ENCODE measurements around the gene KIAA1328.

The KIAA1328 gene

DNA sequence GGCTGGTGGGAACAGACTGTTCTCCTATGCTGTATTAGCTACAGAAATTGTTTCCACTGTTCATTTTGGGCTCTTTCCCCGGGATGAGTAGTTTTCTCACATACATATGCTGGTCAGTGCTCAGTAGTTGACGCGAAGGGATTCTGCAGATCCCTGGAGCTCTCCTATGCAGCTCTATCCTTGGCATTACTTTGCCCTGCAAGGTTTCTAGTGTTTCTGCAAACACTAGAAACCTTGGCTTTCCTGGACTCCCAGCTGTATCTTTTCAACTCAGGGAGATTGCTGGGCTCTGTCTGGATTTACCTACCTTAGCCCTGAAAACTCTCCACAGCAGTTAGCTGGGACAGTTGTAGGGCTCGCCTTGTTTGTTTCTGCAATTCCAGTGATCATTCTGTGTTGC, 10.9 kb downstream of the KIAA1328 start:
- Histone ChIP-seq H3K36me3 (ENCODE audit: control insufficient read depth in 1 of 2, insufficient read depth in 2 of 2, low read length in 2 of 2) (no peaks in the 10 kb centered on the region), H3K27ac (ENCODE audit: low read depth, low read length) (no peak overlapping the region), H3K9me3 (ENCODE audit: control insufficient read depth in 1 of 2, low read length in 2 of 2) (no peaks in the 10 kb centered on the region), H3K9ac (ENCODE audit: low read depth in 1 of 2, low read length in 2 of 2) (no peak overlapping the region), H3K27me3 (ENCODE audit: control insufficient read depth in 1 of 2, insufficient read depth in 2 of 2, low read length in 2 of 2) (no peaks in the 10 kb centered on the region), H3K4me3 (ENCODE audit: low read depth in 1 of 2, low read length in 2 of 2) (no peak overlapping the region), H3K4me1 (ENCODE audit: control insufficient read depth in 1 of 2, insufficient read depth in 2 of 2, low read length in 2 of 2) (peaks cover 0 to 4% of the 10 kb centered on the region in 2 donors)

DNA sequence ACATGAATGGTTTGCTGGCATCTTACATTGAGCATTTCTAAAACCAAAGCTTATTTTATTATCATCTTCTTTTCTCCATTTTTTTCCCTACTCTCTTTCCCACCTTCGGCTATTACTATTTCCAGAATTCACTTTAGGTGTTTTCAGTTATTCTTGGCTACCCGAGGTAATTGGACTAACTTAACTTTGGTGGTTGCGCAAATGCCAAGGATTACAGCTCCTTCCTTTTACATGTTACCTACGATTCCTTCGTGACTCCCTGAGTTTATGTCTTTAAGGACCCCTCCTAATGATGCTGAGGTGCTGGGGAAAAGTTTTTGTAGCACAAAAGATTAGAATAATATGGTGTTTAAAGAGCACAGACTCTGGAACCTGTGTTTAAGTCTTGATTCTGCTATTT, 14.3 kb downstream of the KIAA1328 start:
- peaks cover 0 to 4% of the 10 kb centered on the region in 2 donors for H3K4me1 ChIP-seq (ENCODE audit: control insufficient read depth in 1 of 2, insufficient read depth in 2 of 2, low read length in 2 of 2)
- no peak overlapping the region for H3K27ac ChIP-seq (ENCODE audit: low read depth, low read length)
- no peaks in the 10 kb centered on the region for H3K9me3 ChIP-seq (ENCODE audit: control insufficient read depth in 1 of 2, low read length in 2 of 2)
- H3K36me3 ChIP-seq (ENCODE audit: control insufficient read depth in 1 of 2, insufficient read depth in 2 of 2, low read length in 2 of 2), result no peaks in the 10 kb centered on the region
- no peak overlapping the region for H3K4me3 ChIP-seq (ENCODE audit: low read depth in 1 of 2, low read length in 2 of 2)
- no peak overlapping the region for H3K9ac ChIP-seq (ENCODE audit: low read depth in 1 of 2, low read length in 2 of 2)
- no peaks in the 10 kb centered on the region for H3K27me3 ChIP-seq (ENCODE audit: control insufficient read depth in 1 of 2, insufficient read depth in 2 of 2, low read length in 2 of 2)

DNA sequence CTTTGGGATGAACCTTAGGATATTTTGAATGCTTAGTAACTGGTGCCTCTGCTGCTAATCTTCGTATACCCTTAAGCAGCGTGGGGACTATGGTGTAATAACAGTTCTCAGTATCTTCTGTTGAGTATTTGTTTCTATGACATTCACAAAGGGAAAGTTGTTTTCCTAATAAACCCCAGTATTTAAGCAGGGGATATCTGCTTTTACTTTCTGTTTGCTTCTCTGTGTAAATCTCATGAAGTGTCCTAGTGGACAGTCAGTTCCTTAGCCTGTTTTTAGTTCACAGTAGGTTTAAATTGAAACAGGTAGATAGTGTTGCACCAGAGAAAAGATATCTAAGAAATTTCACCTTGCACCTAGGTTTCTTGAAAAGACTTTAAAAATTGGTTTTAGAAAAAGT, 14.9 kb downstream of the KIAA1328 start:
- no peak overlapping the region for H3K9ac ChIP-seq (ENCODE audit: low read depth in 1 of 2, low read length in 2 of 2)
- no peak overlapping the region for H3K27ac ChIP-seq (ENCODE audit: low read depth, low read length)
- H3K4me1 ChIP-seq (ENCODE audit: control insufficient read depth in 1 of 2, insufficient read depth in 2 of 2, low read length in 2 of 2), result peaks cover 0 to 4% of the 10 kb centered on the region in 2 donors
- no peaks in the 10 kb centered on the region for H3K36me3 ChIP-seq (ENCODE audit: control insufficient read depth in 1 of 2, insufficient read depth in 2 of 2, low read length in 2 of 2)
- H3K4me3 ChIP-seq (ENCODE audit: low read depth in 1 of 2, low read length in 2 of 2), result no peak overlapping the region
- no peaks in the 10 kb centered on the region for H3K9me3 ChIP-seq (ENCODE audit: control insufficient read depth in 1 of 2, low read length in 2 of 2)
- H3K27me3 ChIP-seq (ENCODE audit: control insufficient read depth in 1 of 2, insufficient read depth in 2 of 2, low read length in 2 of 2), result no peaks in the 10 kb centered on the region

DNA sequence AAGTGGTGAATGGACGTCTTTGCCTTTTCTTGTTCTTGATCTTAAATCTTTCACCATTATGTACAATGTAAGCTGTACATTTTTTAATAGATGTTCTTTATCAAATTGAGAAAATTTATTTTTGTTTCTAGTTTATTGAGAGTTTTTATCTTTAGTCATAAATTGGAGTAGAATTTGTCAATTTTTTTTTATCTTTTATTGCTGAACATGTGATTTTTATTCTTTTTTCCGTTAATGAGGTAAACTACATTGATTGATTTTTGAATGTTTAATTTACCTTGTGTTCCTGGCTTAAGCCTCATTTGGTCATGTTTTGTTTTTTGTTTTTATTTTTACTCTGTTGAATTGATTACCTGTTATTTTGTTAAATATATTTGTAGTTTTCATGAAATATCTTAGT, 19.7 kb downstream of the KIAA1328 start:
- Histone ChIP-seq H3K36me3 (ENCODE audit: control insufficient read depth in 1 of 2, insufficient read depth in 2 of 2, low read length in 2 of 2) (peaks cover 4 to 5% of the 10 kb centered on the region in 2 donors), H3K27me3 (ENCODE audit: control insufficient read depth in 1 of 2, insufficient read depth in 2 of 2, low read length in 2 of 2) (no peaks in the 10 kb centered on the region), H3K27ac (ENCODE audit: low read depth, low read length) (no peak overlapping the region), H3K9me3 (ENCODE audit: control insufficient read depth in 1 of 2, low read length in 2 of 2) (no peaks in the 10 kb centered on the region), H3K9ac (ENCODE audit: low read depth in 1 of 2, low read length in 2 of 2) (no peak overlapping the region), H3K4me3 (ENCODE audit: low read depth in 1 of 2, low read length in 2 of 2) (no peak overlapping the region), H3K4me1 (ENCODE audit: control insufficient read depth in 1 of 2, insufficient read depth in 2 of 2, low read length in 2 of 2) (peaks cover 0 to 2% of the 10 kb centered on the region in 2 donors)

DNA sequence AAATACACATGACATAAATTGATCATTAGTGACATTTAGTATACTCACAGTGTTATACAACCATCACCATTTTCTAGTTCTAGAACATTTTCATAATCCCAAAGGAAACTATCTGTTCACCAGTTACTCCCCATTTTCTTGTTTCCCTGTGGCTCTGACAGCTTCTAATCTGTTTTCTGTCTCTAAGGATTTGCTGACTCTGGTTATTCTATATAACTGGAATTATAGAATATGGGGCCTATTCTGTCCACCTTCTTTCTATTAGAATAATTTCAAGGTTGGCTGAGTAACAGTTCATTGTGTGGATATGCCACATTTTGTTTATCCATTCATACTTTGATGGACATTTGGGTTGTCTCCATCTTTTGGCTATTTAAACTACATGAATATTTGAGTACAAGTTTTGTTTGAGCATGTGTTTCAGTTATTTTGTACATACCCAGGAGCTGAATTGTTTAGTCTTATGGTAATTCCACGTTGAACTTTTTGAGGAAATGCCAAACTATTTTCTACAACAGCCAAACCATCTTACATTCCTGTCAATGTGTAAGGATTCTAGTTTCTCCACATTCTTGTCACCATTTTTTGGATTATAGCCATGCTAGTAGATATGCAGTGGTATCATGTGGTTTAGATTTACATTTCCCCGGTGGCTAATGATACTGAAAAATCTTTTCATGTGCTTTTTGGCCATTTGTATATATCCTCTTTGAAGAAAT, 20.5 kb downstream of the KIAA1328 start:
- Histone ChIP-seq H3K9ac (ENCODE audit: low read depth in 1 of 2, low read length in 2 of 2) (no peak overlapping the region), H3K27ac (ENCODE audit: low read depth, low read length) (no peak overlapping the region), H3K9me3 (ENCODE audit: control insufficient read depth in 1 of 2, low read length in 2 of 2) (no peaks in the 10 kb centered on the region), H3K4me1 (ENCODE audit: control insufficient read depth in 1 of 2, insufficient read depth in 2 of 2, low read length in 2 of 2) (no peaks in the 10 kb centered on the region), H3K4me3 (ENCODE audit: low read depth in 1 of 2, low read length in 2 of 2) (no peak overlapping the region), H3K27me3 (ENCODE audit: control insufficient read depth in 1 of 2, insufficient read depth in 2 of 2, low read length in 2 of 2) (no peaks in the 10 kb centered on the region), H3K36me3 (ENCODE audit: control insufficient read depth in 1 of 2, insufficient read depth in 2 of 2, low read length in 2 of 2) (peaks cover 4 to 5% of the 10 kb centered on the region in 2 donors)

DNA sequence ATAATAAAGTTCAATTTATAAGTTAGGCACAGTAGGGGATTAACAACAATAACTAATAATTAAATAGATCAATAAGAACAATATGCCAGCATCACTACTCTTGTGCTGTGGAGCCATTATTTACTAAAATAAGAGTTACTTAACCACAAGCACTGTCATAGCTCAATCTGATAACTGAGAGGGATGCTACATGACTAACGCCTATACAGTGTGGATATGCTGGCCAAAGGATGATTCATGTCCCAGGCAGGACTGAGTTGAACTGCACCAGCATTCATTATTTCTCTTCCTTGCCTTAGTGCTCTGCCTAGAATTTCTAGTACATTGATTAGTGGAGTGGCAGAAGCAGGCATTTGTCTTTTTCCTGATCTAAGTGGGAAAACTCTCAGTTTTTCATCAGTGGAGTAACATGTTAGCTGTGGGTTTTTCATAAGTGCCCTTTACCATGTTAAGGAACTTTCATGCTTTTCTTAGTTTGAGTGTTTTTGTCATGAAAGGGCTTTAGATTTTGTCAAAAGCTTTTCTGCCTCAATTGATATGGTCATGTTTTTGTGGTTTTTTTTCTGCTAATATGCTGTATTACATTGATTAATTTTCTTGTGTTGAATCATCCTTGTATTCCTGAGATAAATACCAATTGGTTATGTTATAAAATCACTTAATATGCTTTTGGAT, 21.7 kb downstream of the KIAA1328 start:
- no peaks in the 10 kb centered on the region for H3K4me1 ChIP-seq (ENCODE audit: control insufficient read depth in 1 of 2, insufficient read depth in 2 of 2, low read length in 2 of 2)
- H3K27ac ChIP-seq (ENCODE audit: low read depth, low read length), result no peak overlapping the region
- no peak overlapping the region for H3K4me3 ChIP-seq (ENCODE audit: low read depth in 1 of 2, low read length in 2 of 2)
- peaks cover 4 to 5% of the 10 kb centered on the region in 2 donors for H3K36me3 ChIP-seq (ENCODE audit: control insufficient read depth in 1 of 2, insufficient read depth in 2 of 2, low read length in 2 of 2)
- H3K27me3 ChIP-seq (ENCODE audit: control insufficient read depth in 1 of 2, insufficient read depth in 2 of 2, low read length in 2 of 2), result no peaks in the 10 kb centered on the region
- no peak overlapping the region for H3K9ac ChIP-seq (ENCODE audit: low read depth in 1 of 2, low read length in 2 of 2)
- no peaks in the 10 kb centered on the region for H3K9me3 ChIP-seq (ENCODE audit: control insufficient read depth in 1 of 2, low read length in 2 of 2)

DNA sequence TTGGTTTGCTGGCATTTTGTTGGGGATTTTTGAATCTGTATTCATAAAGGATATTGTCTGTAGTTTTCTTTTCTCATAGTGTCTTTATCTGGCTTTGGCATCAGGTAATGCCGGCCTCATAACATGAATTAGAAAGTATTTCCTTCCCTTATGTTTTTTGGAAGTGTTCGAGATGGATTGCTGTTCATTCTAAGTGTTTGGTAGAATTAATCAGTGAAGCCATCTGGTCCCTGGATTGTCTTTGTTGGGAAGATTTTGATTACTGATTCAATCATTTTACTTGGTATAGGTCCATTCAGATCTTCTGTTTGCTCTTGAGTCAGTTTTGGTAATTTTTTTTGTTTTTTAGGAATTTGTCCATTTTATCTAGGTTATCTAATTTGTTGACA, 22.3 kb downstream of the KIAA1328 start:
- Histone ChIP-seq H3K9ac (ENCODE audit: low read depth in 1 of 2, low read length in 2 of 2) (no peak overlapping the region), H3K4me1 (ENCODE audit: control insufficient read depth in 1 of 2, insufficient read depth in 2 of 2, low read length in 2 of 2) (no peaks in the 10 kb centered on the region), H3K27me3 (ENCODE audit: control insufficient read depth in 1 of 2, insufficient read depth in 2 of 2, low read length in 2 of 2) (no peaks in the 10 kb centered on the region), H3K27ac (ENCODE audit: low read depth, low read length) (no peak overlapping the region), H3K4me3 (ENCODE audit: low read depth in 1 of 2, low read length in 2 of 2) (no peak overlapping the region), H3K9me3 (ENCODE audit: control insufficient read depth in 1 of 2, low read length in 2 of 2) (no peaks in the 10 kb centered on the region), H3K36me3 (ENCODE audit: control insufficient read depth in 1 of 2, insufficient read depth in 2 of 2, low read length in 2 of 2) (peaks cover 4 to 5% of the 10 kb centered on the region in 2 donors)

DNA sequence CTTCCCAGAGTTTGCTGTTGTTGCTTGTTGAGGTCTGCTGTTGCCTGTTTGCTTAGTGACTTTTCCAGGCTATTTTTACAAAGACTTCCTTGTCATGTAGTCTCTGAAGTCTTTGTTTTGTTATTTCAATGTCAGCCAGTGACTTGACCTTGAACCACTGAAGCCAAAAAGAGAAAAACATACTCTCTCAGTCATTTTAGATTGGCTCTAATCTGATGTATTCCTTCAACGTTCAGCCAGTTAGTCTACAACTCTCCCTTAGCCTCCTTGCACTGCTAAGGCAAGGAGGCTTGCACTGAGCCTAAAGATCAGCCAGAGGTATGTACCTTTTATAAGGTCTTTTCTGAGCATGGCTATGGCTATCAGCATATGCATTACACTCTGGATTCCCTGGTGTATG, 27.9 kb downstream of the KIAA1328 start:
- no peaks in the 10 kb centered on the region for H3K4me1 ChIP-seq (ENCODE audit: control insufficient read depth in 1 of 2, insufficient read depth in 2 of 2, low read length in 2 of 2)
- no peak overlapping the region for H3K27ac ChIP-seq (ENCODE audit: low read depth, low read length)
- H3K36me3 ChIP-seq (ENCODE audit: control insufficient read depth in 1 of 2, insufficient read depth in 2 of 2, low read length in 2 of 2), result peaks cover 4 to 5% of the 10 kb centered on the region in 2 donors
- no peak overlapping the region for H3K4me3 ChIP-seq (ENCODE audit: low read depth in 1 of 2, low read length in 2 of 2)
- H3K9ac ChIP-seq (ENCODE audit: low read depth in 1 of 2, low read length in 2 of 2), result no peak overlapping the region
- no peaks in the 10 kb centered on the region for H3K27me3 ChIP-seq (ENCODE audit: control insufficient read depth in 1 of 2, insufficient read depth in 2 of 2, low read length in 2 of 2)
- H3K9me3 ChIP-seq (ENCODE audit: control insufficient read depth in 1 of 2, low read length in 2 of 2), result no peaks in the 10 kb centered on the region

DNA sequence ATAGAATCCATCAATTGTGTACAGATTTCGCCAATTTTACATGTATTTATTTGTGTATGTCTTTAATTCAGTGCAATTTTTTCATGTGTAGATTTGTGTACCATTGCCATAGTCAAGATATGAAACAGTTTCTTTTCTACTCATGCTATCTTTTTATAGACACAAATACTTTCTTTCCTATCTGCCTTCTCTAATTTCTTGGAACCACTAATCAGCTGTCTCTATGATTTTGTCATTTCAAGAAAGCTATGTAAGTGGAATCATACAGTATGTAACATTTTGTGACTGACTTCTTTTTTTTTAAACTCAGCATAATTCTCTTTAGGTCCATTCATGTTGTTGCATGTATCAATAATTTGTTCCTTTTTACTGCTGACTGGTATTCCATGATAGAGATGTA, 33.3 kb downstream of the KIAA1328 start:
- Histone ChIP-seq H3K36me3 (ENCODE audit: control insufficient read depth in 1 of 2, insufficient read depth in 2 of 2, low read length in 2 of 2) (peaks cover 0 to 2% of the 10 kb centered on the region in 2 donors), H3K9me3 (ENCODE audit: control insufficient read depth in 1 of 2, low read length in 2 of 2) (no peaks in the 10 kb centered on the region), H3K9ac (ENCODE audit: low read depth in 1 of 2, low read length in 2 of 2) (no peak overlapping the region), H3K4me3 (ENCODE audit: low read depth in 1 of 2, low read length in 2 of 2) (no peak overlapping the region), H3K27ac (ENCODE audit: low read depth, low read length) (no peak overlapping the region), H3K4me1 (ENCODE audit: control insufficient read depth in 1 of 2, insufficient read depth in 2 of 2, low read length in 2 of 2) (no peaks in the 10 kb centered on the region), H3K27me3 (ENCODE audit: control insufficient read depth in 1 of 2, insufficient read depth in 2 of 2, low read length in 2 of 2) (no peaks in the 10 kb centered on the region)

DNA sequence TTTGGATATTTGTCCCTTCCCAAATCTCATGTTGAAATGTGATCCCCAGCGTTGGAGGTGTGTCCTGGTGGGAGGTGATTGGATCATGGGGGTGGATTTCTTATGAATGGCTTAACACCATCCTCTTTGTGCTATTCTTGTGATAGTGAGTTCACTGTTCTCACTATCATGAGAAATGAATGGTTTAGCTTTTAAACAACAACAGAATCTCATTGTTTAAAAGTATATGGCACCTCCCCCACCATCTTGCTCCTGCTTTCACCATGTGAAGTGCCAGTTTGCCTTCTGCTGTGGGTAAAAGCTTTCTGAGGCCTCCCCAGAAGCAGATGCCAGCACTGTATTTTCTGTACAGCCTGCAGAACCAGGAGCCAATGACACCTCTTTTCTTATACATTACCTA, 38.1 kb downstream of the KIAA1328 start:
- H3K27me3 ChIP-seq (ENCODE audit: control insufficient read depth in 1 of 2, insufficient read depth in 2 of 2, low read length in 2 of 2), result no peaks in the 10 kb centered on the region

More for the DNA sequence above, 38.1 kb downstream of the KIAA1328 start:
- Histone ChIP-seq H3K9ac (ENCODE audit: low read depth in 1 of 2, low read length in 2 of 2) (no peak overlapping the region), H3K9me3 (ENCODE audit: control insufficient read depth in 1 of 2, low read length in 2 of 2) (no peaks in the 10 kb centered on the region), H3K4me3 (ENCODE audit: low read depth in 1 of 2, low read length in 2 of 2) (no peak overlapping the region), H3K36me3 (ENCODE audit: control insufficient read depth in 1 of 2, insufficient read depth in 2 of 2, low read length in 2 of 2) (peaks cover 0 to 2% of the 10 kb centered on the region in 2 donors), H3K4me1 (ENCODE audit: control insufficient read depth in 1 of 2, insufficient read depth in 2 of 2, low read length in 2 of 2) (no peaks in the 10 kb centered on the region), H3K27ac (ENCODE audit: low read depth, low read length) (no peak overlapping the region)

All from duodenal mucosa (tissue), 2 donors.